GM21529 (cell line): Measurements from ENCODE around the gene TMEM79.

Experiments used
- ATAC-seq: cut with Tn5 transposase; IDR thresholded peaks from one replicate; pipeline ENCODE4 v1.9.1; 2021; ENCODE audit not compliant: unreplicated experiment

The TMEM79 gene

GRCh38 chr1:156262461-156263287, 21.5 kb upstream of the TMEM79 start:
- ATAC-seq, result no peak

- no peak for ATAC-seq
Observed at GRCh38 chr1:156263288-156263655, 20.9 kb upstream of the TMEM79 start.

- no peak for ATAC-seq
Observed at GRCh38 chr1:156266051-156266450, 18.1 kb upstream of the TMEM79 start.

- no peak for ATAC-seq
Observed at GRCh38 chr1:156268336-156268735, 15.8 kb upstream of the TMEM79 start.

GRCh38 chr1:156270314-156270713, 13.8 kb upstream of the TMEM79 start:
- ATAC-seq, result no peak

- ATAC-seq, result no peak
Observed at GRCh38 chr1:156276532-156276931, 7.6 kb upstream of the TMEM79 start.

GRCh38 chr1:156276966-156277381, 7.2 kb upstream of the TMEM79 start:
- ATAC-seq, result no peak

GRCh38 chr1:156279837-156280236, 4.3 kb upstream of the TMEM79 start:
- no peak for ATAC-seq

GRCh38 chr1:156281281-156281680, 2.8 kb upstream of the TMEM79 start:
- peak; percentile 53 for ATAC-seq

GRCh38 chr1:156281693-156282478, 2.2 kb upstream of the TMEM79 start:
- peak; percentile 4 for ATAC-seq

GRCh38 chr1:156282479-156283222, 1.5 kb upstream of the TMEM79 start, which contains the start of gene SMG5:
TSS of gene SMG5 (minus strand) at chr1:156282825. CDS start at chr1:156282680, 145 bp downstream.
- ATAC-seq, result peak; percentile 73

- ATAC-seq, result no peak
Observed at GRCh38 chr1:156283521-156283920, 604 bp upstream of the TMEM79 start.

- no peak for ATAC-seq
Observed at GRCh38 chr1:156284757-156285156, 632 bp downstream of the TMEM79 start.

- no peak for ATAC-seq
Observed at GRCh38 chr1:156285437-156285836, 1.3 kb downstream of the TMEM79 start.

- ATAC-seq, result no peak
Observed at GRCh38 chr1:156286061-156286460, 1.9 kb downstream of the TMEM79 start.

- no peak for ATAC-seq
Observed at GRCh38 chr1:156289857-156290256, 5.7 kb downstream of the TMEM79 start.

GRCh38 chr1:156291226-156292061, 7.3 kb downstream of the TMEM79 start:
- no peak for ATAC-seq

- ATAC-seq, result no peak
Observed at GRCh38 chr1:156293098-156293434, 8.9 kb downstream of the TMEM79 start.

- ATAC-seq, result no peak
Observed at GRCh38 chr1:156293895-156294294, 9.8 kb downstream of the TMEM79 start.

- ATAC-seq, result peak; percentile 49
Observed at GRCh38 chr1:156295391-156295947, 11.3 kb downstream of the TMEM79 start, which contains the start of gene GLMP. TSS of gene GLMP (minus strand) at chr1:156295679. CDS start at chr1:156295645, 34 bp downstream.
